GM18519 (cell line): Measurements from ENCODE around the gene DNASE1L1.

ENCODE experiments used
- ATAC-seq: cut with Tn5 transposase; IDR thresholded peaks from one replicate; pipeline ENCODE4 v1.9.1; 2021; ENCODE audit warnings: mild to moderate bottlenecking, moderate library complexity; ENCODE audit not compliant: unreplicated experiment, low FRiP score

DNASE1L1 gene

GRCh38 chrX:154354516-154354915 lies 54.5 kb downstream of the DNASE1L1 start:
- ATAC-seq: no peak

- ATAC-seq: no peak
These were observed 55.0 kb downstream of the DNASE1L1 start for GRCh38 chrX:154354013-154354412.

GRCh38 chrX:154353172-154353843 lies 55.7 kb downstream of the DNASE1L1 start:
- ATAC-seq: no peak

GRCh38 chrX:154352466-154352865 lies 56.6 kb downstream of the DNASE1L1 start:
- no peak for ATAC-seq

- no peak for ATAC-seq
These were observed 57.0 kb downstream of the DNASE1L1 start for GRCh38 chrX:154352012-154352401.
